ENCODE measurements around the gene LY6G6D.

Gene LY6G6D

GRCh38 chr6:31764198-31764597 is 49.0 kb downstream of the LY6G6D start:
- TF ChIP-seq CTCF (IDR thresholded peaks at IDR 0.05; ENCODE audit: insufficient read depth, low read depth, low read length, missing control alignments), result no peak
- DNase-seq (ENCODE audit: low read depth), result no peak
- no peak overlapping the region for H3K4me3 ChIP-seq (ENCODE audit: low read depth, low read length)

GRCh38 chr6:31765559-31765909 is 50.4 kb downstream of the LY6G6D start:
- DNase-seq (ENCODE audit: low read depth), result no peak
- H3K4me3 ChIP-seq (ENCODE audit: low read depth, low read length), result no peak overlapping the region
- no peak for TF ChIP-seq CTCF (IDR thresholded peaks at IDR 0.05; ENCODE audit: insufficient read depth, low read depth, low read length, missing control alignments)

GRCh38 chr6:31765910-31766794 is 51.0 kb downstream of the LY6G6D start:
- DNase-seq (ENCODE audit: low read depth), result no peak
- no peak for TF ChIP-seq CTCF (IDR thresholded peaks at IDR 0.05; ENCODE audit: insufficient read depth, low read depth, low read length, missing control alignments)
- H3K4me3 ChIP-seq (ENCODE audit: low read depth, low read length), result no peak overlapping the region

- TF ChIP-seq CTCF (IDR thresholded peaks at IDR 0.05; ENCODE audit: insufficient read depth, low read depth, low read length, missing control alignments), result no peak
- DNase-seq (ENCODE audit: low read depth), result no peak
- no peak overlapping the region for H3K4me3 ChIP-seq (ENCODE audit: low read depth, low read length)
Observed at GRCh38 chr6:31767096-31767645, 52.0 kb downstream of the LY6G6D start.
